Smooth muscle cell of the brain vasculature (primary cell): ENCODE data around the gene NEUROD4.

Source experiments
- DNase-seq: peaks from one replicate; pipeline ENCODE4 v3.0.0-alpha.2; 2012; ENCODE audit warnings: low read depth, low spot score

Gene NEUROD4

GRCh38 chr12:55058776-55059175 lies 39.0 kb downstream of the NEUROD4 start:
- no peak for DNase-seq

DNA sequence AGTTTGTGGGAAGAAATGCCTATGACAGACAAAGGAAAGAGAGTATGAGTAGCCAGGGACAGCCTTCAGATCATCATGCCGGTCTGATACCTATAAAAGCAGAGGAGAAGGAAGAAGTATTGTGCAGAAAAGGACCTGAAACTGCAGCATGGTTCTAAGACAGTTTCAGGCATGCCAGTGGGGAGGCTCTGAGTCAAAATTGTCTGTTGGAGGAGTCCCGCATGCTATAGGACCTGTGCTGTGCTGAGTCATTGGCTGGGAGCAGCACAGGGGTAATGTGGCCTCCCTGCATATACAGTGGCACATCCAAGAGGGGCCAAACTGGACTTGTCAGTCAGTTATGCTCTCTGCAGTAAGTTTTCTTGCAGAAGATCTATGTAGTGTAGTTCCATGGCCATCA lies 40.7 kb downstream of the NEUROD4 start:
- DNase-seq = no peak

GRCh38 chr12:55061024-55061423 lies 41.2 kb downstream of the NEUROD4 start:
- DNase-seq = no peak

GRCh38 chr12:55063291-55063690 lies 43.5 kb downstream of the NEUROD4 start:
- no peak for DNase-seq

GRCh38 chr12:55065535-55065934 lies 45.8 kb downstream of the NEUROD4 start:
- DNase-seq = no peak

DNA sequence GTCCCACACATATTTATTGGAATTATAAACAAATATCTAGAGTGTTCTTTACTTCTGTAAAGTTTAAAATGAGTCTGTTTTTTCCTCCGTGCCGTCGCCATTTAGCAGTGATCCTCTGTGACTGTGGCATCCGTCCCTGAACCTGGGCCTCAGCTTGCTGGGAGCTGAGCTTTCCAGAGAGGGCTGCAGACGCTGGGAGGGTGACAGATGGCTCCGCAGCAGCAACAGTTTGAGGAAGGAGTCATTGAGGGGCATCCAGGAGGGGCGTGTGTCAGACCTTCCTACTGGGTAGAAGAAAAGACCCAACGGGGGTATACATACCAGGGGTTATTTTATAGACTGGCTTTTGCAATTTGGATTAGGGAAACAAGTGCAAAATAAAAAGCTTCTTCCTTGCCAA lies 47.9 kb downstream of the NEUROD4 start:
- DNase-seq = no peak

DNA sequence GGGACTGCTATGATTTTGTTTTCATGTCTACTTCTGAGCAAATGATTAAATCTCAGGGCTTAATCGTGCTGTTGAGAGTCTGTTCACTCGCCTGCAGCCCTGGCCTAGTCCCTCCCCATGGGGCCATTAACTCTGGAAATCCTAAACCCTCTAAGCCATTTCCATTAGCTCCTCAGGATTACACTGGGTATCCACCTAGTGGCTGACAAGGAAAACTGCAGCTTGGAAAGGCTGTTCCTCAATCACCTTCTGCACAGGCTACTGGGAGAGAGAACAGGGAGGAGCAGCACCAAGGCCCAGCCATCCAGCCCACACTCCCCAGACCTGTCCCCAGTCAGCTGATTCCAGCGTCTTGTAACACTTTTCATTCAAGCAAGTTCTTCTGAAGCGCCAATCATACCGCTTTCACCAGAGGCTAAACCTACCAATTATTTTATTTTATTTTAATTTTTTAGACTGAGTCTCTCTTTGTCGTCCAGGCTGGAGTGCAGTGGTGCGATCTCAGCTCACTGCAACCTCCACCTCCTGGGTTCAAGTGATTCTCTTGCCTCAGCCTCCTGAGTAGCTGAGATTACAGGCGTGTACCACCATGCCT lies 48.7 kb downstream of the NEUROD4 start:
- DNase-seq = peak; percentile 7

GRCh38 chr12:55072083-55072482 lies 52.3 kb downstream of the NEUROD4 start:
- DNase-seq = no peak

DNA sequence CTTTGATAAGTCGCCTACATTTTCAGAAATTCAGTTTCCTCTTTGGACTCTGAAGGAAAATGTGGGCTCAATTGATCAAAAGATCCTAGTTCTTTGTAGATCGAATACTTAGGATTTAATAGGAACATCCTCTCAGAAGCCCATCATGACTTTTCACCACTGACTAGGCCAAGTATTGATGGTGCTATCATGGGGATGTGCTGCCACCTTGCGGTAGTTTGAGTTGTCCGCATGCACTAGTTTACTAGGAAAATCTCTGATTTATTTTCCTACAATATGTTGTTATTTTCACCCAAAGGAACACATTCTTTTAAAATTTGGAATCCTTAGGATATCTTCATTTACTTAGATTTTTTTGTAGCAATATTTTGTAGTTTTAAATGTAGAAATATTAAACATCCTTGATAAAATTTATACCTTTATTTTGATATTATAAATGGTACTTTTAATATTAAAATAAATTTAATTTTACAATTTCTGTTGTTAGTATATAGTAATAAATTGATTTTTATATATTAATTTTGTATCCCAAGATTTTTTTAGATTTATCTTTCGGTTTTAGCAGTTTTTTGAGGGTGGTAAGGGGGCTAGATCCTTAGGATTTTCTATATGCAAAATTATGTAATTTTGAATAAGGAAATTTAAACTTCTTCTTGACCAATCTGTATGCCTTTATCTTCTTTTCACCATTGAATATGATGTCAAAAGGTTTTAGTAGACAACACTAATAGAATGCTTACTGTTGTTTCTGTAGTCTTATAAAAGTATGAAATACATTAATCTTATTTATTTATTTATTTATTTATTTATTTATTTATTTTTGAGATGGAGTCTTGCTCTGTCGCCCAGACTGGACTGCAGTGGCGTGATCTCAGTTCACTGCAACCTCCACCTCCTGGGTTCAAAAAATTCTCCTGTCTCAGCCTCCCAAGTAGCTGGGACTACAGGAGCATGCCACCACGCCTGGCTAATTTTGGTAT lies 53.6 kb downstream of the NEUROD4 start:
- peak; percentile 54 for DNase-seq

DNA sequence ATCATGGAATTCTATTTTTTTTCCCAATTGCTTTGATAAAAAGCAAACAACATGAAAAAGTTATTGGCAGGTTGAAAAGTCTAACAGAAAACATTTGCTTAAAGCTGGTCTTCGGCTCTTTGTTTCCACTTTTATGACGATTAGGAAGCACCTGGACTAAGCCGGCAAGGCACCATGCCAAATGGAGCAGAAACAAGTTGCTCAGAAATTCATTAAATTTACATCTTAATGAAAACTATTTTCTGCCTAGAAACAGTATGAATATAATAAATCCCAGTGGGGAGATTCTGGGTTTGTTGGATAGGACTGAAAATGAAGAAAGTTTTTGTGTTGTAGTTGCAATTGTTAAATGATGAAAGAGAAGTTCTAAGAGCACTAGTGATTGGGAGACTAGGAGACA lies 55.0 kb downstream of the NEUROD4 start:
- DNase-seq = no peak
